COR-L47 (cell line): ENCODE results near the gene SYTL2.

Source experiments
- DNase-seq: peaks from one replicate; lab custom pipeline; 2025; lab: John Stamatoyannopoulos, UW

Gene SYTL2

DNA sequence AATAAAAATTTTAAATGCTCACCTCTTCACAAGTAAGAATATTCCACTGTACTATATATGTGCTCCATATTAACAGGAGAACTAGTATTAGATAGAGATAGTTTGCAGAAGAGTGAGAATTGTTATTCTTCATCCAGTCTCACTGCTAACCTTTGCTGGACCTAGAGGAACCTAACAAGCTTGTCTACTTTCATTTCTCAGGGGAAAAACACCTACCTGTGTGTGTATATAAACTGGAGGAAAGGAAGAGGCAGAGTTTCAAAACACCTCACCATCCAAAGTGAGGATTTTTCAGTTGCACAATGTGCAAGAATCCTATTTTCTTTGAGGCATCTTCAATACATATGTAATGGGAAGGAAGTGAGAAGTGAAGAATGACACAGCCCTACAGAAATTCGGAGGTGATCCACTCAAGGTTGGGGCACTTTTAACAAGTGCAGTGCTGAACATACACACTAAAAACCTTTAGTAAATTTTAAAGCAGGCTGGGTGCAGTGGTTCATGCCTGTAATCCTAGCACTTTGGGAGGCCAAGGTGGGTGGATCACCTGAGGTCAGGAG, 52.4 kb downstream of the SYTL2 start:
- DNase-seq: no peak

GRCh38 chr11:85758026-85758425, 52.9 kb downstream of the SYTL2 start:
- DNase-seq: no peak

DNA sequence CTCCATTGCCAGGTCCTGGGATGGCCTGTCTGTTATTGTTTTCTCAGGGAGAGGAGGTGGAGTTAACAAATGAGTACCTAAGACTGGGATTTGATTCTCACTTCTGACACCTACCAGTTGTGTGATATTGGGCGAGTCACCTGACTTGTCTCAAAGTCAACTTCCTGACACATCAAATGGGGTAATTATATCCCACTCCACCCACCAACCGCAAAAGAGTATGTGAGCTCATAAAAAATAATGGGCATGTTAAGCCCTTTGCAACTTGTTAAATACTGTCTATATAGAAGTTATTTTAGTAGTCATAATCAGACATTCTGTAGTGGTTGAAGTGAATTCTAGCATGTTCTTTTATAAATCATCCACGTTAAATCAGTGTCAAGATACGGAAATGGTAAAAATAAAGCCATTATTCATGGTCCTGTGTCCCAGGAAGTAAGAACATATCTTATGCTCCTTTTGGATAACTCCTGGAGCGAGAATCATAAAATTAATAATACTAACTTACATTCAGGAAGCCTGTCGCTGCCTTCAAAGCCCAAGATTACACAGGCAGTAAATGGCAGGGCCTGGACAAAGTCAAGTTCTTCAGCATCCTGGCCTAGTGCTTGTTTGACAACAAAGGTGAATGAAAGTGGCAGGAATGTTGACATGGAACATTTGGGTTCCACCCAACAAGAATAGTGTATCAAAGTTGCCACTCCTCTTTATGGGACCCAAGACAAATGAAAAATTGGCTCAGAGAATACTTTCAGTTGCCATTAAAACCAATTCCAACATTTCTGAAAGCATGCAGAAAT, 54.3 kb downstream of the SYTL2 start:
- DNase-seq: no peak

DNA sequence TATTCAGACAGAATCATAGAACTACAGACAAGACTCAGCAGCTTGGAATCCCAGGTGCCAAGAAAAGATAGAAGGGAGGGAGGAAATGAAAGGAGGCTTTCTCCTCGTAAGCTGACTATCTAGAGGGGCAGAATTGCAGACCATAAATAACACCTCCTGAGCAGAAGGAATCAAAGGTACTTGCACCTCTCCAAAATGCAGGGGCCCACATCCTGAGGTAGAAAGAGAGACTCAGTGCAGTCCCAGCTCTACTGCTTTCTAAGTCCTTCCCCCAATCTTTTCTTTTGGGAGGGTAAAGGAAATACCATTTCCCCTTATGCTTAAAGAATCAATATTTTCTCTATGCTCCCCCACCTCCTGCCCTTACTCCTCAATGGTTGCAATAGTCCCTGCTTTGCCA, 55.2 kb downstream of the SYTL2 start:
- no peak for DNase-seq

DNA sequence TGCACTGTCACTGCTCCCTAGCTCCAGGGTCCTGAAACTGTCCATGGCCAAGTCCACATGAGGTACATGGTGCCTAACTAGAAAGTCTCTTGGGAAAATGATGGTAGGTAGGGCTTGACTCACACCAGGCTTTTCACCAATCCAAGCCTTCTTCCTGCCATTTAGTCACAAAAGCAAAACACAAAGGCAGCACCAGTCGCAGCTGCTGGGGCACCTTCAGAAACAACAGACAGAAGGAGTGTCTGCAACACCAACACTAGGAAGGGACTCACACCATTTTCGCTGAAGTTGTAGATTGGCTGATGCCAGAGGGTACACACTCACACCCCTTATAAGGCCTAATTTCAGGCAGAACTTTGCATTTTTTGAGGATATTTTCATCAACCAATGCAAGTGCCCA, 55.7 kb downstream of the SYTL2 start:
- no peak for DNase-seq

DNA sequence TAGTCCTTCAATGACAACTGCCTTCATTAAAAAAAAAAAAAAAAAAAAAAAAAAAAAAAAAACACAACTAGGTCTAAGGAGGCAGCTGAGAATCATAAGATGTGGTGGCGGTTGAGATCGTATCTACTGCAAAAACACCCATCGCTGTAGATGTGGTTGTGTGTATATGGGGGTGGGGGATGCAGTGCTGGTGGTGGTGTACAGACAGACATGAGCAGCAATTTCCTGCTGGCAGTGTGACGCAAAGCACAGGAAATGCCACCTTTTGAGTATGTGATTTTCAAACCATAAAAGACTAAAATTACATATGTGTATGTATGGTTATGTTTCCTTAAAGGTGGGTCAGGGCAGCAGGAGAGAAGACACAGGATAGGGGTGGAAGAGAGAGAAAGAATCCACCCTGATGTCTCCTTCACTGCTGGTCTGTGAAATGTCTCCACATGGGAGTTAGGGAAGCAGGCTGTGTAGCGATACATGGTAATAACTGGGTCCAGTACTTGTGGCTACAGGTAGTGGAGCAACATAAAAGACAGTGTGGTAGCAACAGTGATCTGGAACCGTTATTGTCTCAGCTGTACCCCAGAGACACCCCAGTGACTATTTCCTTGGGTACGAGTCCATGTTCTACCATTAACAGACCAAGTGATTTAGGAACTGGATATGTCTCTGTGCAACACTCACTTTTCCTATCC, 57.9 kb downstream of the SYTL2 start:
- no peak for DNase-seq

GRCh38 chr11:85752201-85752889, 58.6 kb downstream of the SYTL2 start:
- DNase-seq: no peak

- DNase-seq: no peak
These were observed 59.2 kb downstream of the SYTL2 start for GRCh38 chr11:85751724-85752123.

DNA sequence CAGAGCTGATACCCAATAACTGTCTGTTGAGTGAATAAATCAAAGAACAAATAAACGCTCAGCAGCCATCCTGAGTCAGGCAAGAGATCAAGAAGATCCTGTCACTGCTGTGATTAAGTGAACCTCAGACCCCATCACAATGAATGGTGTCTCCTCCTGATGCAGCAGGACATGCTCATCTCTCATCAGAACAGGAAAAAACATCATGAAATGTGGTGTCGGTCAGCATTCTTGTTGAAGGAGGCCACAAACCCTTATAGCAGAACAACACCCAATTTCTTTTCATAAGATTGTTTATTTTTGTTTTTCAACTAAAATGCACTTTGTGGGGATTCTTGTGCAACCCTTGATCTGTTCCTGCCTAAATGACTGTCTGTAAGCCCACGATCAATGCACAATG, 60.3 kb downstream of the SYTL2 start:
- no peak for DNase-seq

DNA sequence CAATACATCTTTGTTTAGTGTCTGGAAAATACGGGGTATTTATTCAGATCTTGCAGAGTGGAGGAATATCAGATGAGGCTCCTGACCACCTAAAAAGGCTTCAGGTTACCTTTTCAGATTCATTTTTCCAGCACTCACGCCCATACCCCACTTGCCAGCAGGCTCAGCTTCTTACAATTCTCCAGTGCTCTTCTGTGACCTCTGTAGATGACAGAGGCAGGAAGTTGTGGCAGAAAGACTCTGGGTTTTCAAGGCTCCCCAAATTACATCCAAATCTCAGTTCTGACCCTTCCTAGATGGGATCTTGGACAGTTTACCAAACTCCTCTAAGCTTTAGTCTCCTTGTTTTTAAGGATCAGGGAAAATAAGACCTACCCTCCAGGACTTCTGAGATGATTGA, 61.1 kb downstream of the SYTL2 start:
- DNase-seq: no peak

- no peak for DNase-seq
These were observed 61.6 kb downstream of the SYTL2 start for GRCh38 chr11:85749287-85749834.

- no peak for DNase-seq
These were observed 62.5 kb downstream of the SYTL2 start for GRCh38 chr11:85748455-85748891.

DNA sequence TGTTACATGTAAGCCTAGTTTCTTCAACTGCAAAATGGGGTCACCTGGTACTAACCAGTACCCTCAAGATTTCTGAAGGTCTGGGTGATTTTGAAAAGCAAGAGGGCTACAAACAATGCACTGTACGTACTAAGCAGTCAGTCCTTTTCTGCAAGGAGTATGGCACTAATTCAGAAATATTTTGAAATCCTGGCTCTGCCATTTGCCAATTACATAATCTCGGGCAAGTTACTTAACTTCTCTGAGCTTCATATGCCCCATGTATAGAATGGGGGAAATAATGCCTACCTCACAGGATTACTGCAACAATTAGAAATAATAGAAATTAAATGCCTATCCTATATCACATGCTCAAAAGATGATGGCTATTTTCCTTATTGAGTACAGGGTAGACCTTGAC, 64.3 kb downstream of the SYTL2 start:
- no peak for DNase-seq

DNA sequence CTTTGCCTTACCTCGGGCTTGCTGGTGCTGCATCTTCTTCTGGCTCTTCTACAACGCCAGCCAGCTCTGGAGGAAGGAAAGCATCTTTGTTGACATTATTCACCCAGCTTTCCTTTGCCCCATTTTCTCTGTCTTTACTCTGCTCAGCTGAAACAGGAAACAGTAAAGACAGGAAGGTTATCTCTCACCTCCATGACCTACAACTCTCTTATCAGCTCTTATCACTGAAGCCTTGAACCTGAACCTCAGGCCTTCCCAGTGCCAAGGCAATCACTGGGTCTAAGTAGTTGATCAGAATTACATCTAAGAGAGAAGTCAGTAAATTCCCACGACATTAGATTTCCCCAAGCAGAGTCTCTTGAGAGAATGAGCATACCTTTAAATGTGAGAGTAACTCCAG, 65.3 kb downstream of the SYTL2 start:
- DNase-seq: no peak

- DNase-seq: no peak
These were observed 68.1 kb downstream of the SYTL2 start for GRCh38 chr11:85742873-85743275.

DNA sequence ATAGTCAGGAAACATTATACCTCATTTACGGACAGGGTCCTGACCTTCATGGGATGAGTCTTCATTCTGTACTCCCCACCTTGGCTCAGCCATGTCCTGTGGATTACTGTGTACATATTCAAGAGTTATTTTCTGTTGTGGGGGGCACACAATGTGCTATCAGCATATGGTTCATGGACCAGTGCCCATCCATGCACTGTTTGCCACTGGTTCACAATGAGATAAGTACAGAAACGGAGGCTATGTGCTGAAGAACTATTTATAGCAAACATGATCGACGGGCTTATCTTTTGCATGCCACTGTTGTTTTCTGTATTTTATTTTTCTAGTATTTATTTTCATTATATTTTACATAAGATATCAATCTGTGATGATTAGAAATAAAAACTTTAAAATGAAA, 68.6 kb downstream of the SYTL2 start:
- no peak for DNase-seq

DNA sequence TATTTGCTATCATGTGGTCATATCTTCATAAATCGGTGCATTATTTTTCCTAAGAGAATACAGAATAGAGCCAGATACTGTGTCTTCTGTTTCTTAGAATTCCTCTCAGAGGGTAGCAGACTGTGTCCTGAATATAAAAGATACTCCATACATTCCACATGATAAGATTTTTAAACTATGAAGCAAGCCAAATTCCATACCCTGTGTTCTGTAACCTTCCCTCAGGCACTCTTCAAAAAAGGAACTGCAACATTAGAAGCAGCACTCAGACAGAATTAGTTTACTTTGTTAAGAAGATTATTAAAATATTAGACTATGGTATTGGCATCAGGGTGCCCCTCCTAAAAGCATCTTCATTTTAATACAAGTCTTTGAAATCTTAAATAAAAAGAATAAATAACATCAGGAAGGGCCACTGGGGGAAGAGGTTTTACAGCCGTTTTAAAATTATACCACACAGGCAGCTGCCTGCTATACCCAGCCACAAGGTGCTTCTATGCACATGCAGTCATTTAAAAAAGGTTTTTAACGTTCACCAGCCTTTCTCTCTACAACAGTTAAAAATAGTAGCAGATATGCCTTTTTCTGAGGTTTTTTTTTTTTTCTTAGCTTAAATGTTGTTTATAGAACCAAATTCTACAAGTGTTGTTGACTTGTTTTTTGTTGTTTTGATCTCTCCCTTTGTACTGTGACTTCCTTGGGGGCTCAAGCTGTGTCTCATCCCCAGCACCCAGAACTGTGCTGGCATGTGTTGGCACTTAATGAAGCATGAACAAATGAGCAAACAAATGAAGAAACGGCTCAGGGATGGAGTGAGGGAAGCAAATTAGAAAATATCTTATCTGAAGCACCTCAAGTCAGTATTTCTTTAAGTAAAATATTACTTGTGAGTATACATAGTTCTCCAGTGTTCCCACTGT, 70.2 kb downstream of the SYTL2 start:
- no peak for DNase-seq

- DNase-seq: no peak
These were observed 73.2 kb downstream of the SYTL2 start for GRCh38 chr11:85737738-85738137.

DNA sequence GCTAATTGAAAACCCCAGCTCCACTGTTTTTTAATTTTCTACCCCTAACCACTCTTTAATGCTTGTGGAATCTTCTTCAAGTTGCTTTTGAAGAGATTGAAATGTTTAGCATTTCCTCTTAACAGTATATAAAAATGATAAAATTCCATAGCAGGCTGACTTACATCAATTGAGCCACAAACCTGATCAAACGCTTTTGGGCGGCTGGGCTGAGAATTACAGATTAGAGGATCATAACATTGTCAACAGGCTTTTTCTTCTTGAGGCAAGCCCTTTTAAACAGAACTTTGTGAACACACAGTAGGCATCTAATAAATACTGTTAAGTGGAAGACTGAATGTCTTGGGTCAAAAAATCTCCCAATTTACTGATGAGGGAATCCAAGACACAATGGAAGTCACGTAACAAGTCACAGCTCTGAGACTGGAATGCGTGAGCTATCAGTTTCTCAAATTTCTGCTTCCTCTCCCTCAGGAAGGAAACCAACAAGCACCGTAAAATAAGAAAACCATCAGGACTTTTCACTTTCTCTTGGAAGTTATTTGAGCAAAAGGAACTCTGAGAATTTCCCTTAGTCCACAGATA, 75.0 kb downstream of the SYTL2 start:
- DNase-seq: no peak

GRCh38 chr11:85732965-85733364, 78.0 kb downstream of the SYTL2 start:
- DNase-seq: no peak

DNA sequence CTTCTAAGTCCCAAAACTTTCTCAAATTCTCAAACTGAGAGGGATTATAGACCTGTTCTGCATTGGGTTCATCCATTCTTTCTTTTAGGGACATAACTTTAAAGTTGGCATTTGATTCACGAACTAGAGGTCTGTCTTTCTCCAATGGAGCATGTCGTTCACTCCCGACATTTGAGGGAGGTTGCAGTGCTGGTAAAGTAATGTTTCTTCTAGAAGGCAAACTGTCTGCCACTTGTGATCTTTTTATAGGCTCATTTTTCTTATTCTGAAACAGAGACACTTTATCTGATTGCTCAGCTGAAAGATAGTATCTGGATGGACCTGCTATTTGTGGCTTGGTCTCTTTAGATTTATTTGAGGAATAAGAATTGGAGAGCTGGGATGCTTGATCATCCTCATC, 84.6 kb downstream of the SYTL2 start:
- no peak for DNase-seq
